GM18861 (cell line): ENCODE measurements around the gene BIN1.
"Not testable (repeated sequence)": the region's sequence is repeated elsewhere in the genome, so short reads cannot be mapped to it uniquely, and the experiment has no call there.

ENCODE experiments used
- ATAC-seq: cut with Tn5 transposase; IDR thresholded peaks from one replicate; pipeline ENCODE4 v1.9.1; 2021; ENCODE audit not compliant: unreplicated experiment

Gene BIN1

GRCh38 chr2:127134235-127134634 lies 27.3 kb upstream of the BIN1 start:
- ATAC-seq = no peak

GRCh38 chr2:127133793-127134192 lies 26.8 kb upstream of the BIN1 start:
- ATAC-seq = no peak

- no peak for ATAC-seq
Observed at GRCh38 chr2:127130421-127130820, 23.5 kb upstream of the BIN1 start.

- no peak for ATAC-seq
Observed at GRCh38 chr2:127129937-127130336, 23.0 kb upstream of the BIN1 start.

- ATAC-seq = peak; percentile 98
Observed at GRCh38 chr2:127128445-127128904, 21.5 kb upstream of the BIN1 start.

GRCh38 chr2:127125821-127126220 lies 18.9 kb upstream of the BIN1 start:
- no peak for ATAC-seq

GRCh38 chr2:127124426-127124825 lies 17.5 kb upstream of the BIN1 start:
- no peak for ATAC-seq

- no peak for ATAC-seq
Observed at GRCh38 chr2:127122361-127123027, 15.5 kb upstream of the BIN1 start.

- no peak for ATAC-seq
Observed at GRCh38 chr2:127121776-127122176, 14.8 kb upstream of the BIN1 start.

- ATAC-seq = no peak
Observed at GRCh38 chr2:127121353-127121752, 14.4 kb upstream of the BIN1 start.

GRCh38 chr2:127120408-127120807 lies 13.5 kb upstream of the BIN1 start:
- ATAC-seq = not testable (repeated sequence)

- ATAC-seq = no peak
Observed at GRCh38 chr2:127118467-127118866, 11.5 kb upstream of the BIN1 start.

GRCh38 chr2:127118038-127118437 lies 11.1 kb upstream of the BIN1 start:
- no peak for ATAC-seq

- ATAC-seq = no peak
Observed at GRCh38 chr2:127117603-127118002, 10.6 kb upstream of the BIN1 start.

- ATAC-seq = no peak
Observed at GRCh38 chr2:127115471-127116199, 8.7 kb upstream of the BIN1 start.

- no peak for ATAC-seq
Observed at GRCh38 chr2:127110985-127111384, 4.0 kb upstream of the BIN1 start.

- ATAC-seq = no peak
Observed at GRCh38 chr2:127108090-127108523, 1.2 kb upstream of the BIN1 start.

GRCh38 chr2:127107622-127107999 lies 657 bp upstream of the BIN1 start:
- peak; percentile 23 for ATAC-seq

GRCh38 chr2:127106457-127106990 lies 430 bp downstream of the BIN1 start:
- ATAC-seq = no peak

GRCh38 chr2:127105656-127106456 lies 1.1 kb downstream of the BIN1 start:
- ATAC-seq = no peak

- no peak for ATAC-seq
Observed at GRCh38 chr2:127104881-127105655, 1.9 kb downstream of the BIN1 start.
